ENCODE results near the gene ARHGAP40. TPM values are rescaled to one million over a fixed set of nuclear protein-coding genes. Genes with fewer than 3 reads are reported as not detected.

The ARHGAP40 gene
- total and polyA plus RNA-seq, 4 donors = 0.57 to 5.0 (median 1.1) TPM

GRCh38 chr20:38617830-38618196 is 16.2 kb downstream of the ARHGAP40 start:
- no peak for ATAC-seq (ENCODE audit: insufficient read depth, low FRiP score)
- Histone ChIP-seq H3K27me3 (ENCODE audit: control insufficient read depth in 3 of 3, insufficient read depth in 3 of 3, low read length in 2 of 3) (peaks cover 0 to 34% (median 2%) of the 10 kb centered on the region in 3 donors), H3K27ac (ENCODE audit: low read depth in 1 of 2, low read length in 1 of 2) (no peak overlapping the region), H3K9me3 (ENCODE audit: control insufficient read depth in 4 of 4, insufficient read depth in 3 of 4, low read length in 3 of 4) (no peaks in the 10 kb centered on the region), H3K4me3 (no peak overlapping the region), H3K4me1 (ENCODE audit: control insufficient read depth in 5 of 5, insufficient read depth in 5 of 5, low read length in 5 of 5) (no peaks in the 10 kb centered on the region), H3K9ac (ENCODE audit: insufficient read depth in 1 of 2, low read length in 2 of 2) (no peak overlapping the region), H3K36me3 (ENCODE audit: control insufficient read depth in 4 of 4, insufficient read depth in 4 of 4, low read length in 4 of 4) (no peaks in the 10 kb centered on the region)
- DNase-seq = no peak
- no peak for TF ChIP-seq CTCF (IDR thresholded peaks at IDR 0.05; ENCODE audit: control extremely low read depth, extremely low read depth)
- WGBS, 2 donors = 75 to 88% methylated on average over 4 of the region's 4 CpGs

DNA sequence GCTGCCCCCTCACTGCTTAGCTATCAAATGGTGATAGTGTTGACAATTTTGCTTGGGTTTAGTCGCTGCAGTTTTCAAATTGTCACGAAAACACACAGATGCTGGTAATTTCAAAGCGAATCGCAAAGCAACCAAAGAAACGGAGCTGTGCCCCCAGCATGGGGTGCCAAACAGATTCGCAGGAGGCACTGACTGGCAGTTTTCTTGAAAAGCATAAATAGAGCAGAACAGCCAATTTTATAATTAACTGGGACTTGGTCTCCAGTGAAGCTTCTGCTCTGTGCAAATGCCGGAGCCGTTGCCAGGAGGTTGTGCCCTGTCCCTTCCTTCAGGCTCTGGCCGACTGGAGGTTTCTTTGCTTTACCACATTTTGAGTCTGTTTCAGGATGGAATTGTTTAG is 18.8 kb downstream of the ARHGAP40 start:
- no peak overlapping the region for H3K9ac ChIP-seq (ENCODE audit: insufficient read depth in 1 of 2, low read length in 2 of 2)
- H3K4me1 ChIP-seq (ENCODE audit: control insufficient read depth in 5 of 5, insufficient read depth in 5 of 5, low read length in 5 of 5) = no peaks in the 10 kb centered on the region
- no peaks in the 10 kb centered on the region for H3K36me3 ChIP-seq (ENCODE audit: control insufficient read depth in 4 of 4, insufficient read depth in 4 of 4, low read length in 4 of 4)
- peaks cover 0 to 31% (median 2%) of the 10 kb centered on the region in 3 donors for H3K27me3 ChIP-seq (ENCODE audit: control insufficient read depth in 3 of 3, insufficient read depth in 3 of 3, low read length in 2 of 3)
- H3K9me3 ChIP-seq (ENCODE audit: control insufficient read depth in 4 of 4, insufficient read depth in 3 of 4, low read length in 3 of 4) = peaks cover 0 to 9% (median 2%) of the 10 kb centered on the region in 4 donors
- TF ChIP-seq CTCF (IDR thresholded peaks at IDR 0.05; ENCODE audit: control extremely low read depth, extremely low read depth) = no peak
- H3K4me3 ChIP-seq = no peak overlapping the region
- ATAC-seq (ENCODE audit: insufficient read depth, low FRiP score) = no peak
- no peak for DNase-seq
- WGBS, 2 donors = 59 to 65% methylated on average over 9 of the region's 9 CpGs
- no peak overlapping the region for H3K27ac ChIP-seq (ENCODE audit: low read depth in 1 of 2, low read length in 1 of 2)

- Histone ChIP-seq H3K27ac (ENCODE audit: low read depth in 1 of 2, low read length in 1 of 2) (no peak overlapping the region), H3K27me3 (ENCODE audit: control insufficient read depth in 3 of 3, insufficient read depth in 3 of 3, low read length in 2 of 3) (peaks cover 0 to 25% (median 2%) of the 10 kb centered on the region in 3 donors), H3K4me3 (no peak overlapping the region), H3K36me3 (ENCODE audit: control insufficient read depth in 4 of 4, insufficient read depth in 4 of 4, low read length in 4 of 4) (no peaks in the 10 kb centered on the region), H3K9me3 (ENCODE audit: control insufficient read depth in 4 of 4, insufficient read depth in 3 of 4, low read length in 3 of 4) (peaks cover 0 to 9% (median 2%) of the 10 kb centered on the region in 4 donors), H3K4me1 (ENCODE audit: control insufficient read depth in 5 of 5, insufficient read depth in 5 of 5, low read length in 5 of 5) (no peaks in the 10 kb centered on the region), H3K9ac (ENCODE audit: insufficient read depth in 1 of 2, low read length in 2 of 2) (no peak overlapping the region)
- no peak for TF ChIP-seq CTCF (IDR thresholded peaks at IDR 0.05; ENCODE audit: control extremely low read depth, extremely low read depth)
- ATAC-seq (ENCODE audit: insufficient read depth, low FRiP score) (no peak), DNase-seq (no peak)
- WGBS, 2 donors = 70 to 72% methylated on average over 4 of the region's 4 CpGs
Measured at GRCh38 chr20:38623061-38623460, 21.5 kb downstream of the ARHGAP40 start.

DNA sequence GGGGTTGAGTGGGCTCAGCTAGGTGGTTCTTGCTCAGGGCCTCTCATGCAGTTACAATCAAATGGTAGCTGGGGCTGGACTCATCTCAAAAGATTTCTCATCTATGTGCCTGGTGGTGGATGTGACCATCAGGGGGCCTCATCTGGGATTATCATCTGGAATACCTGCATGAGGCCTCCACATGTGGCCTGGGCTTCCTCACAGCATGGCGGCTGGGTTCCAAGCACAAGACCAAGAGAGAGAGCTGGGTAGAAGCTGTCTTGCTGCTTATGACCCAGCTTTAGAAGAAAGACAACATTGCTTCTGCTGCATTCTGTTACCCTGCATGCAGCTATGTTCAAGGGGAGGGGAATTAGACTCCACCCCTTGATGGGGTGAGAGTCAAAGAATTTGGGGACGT is 22.5 kb downstream of the ARHGAP40 start:
- Histone ChIP-seq H3K27ac (ENCODE audit: low read depth in 1 of 2, low read length in 1 of 2) (no peak overlapping the region), H3K27me3 (ENCODE audit: control insufficient read depth in 3 of 3, insufficient read depth in 3 of 3, low read length in 2 of 3) (peaks cover 0 to 18% (median 2%) of the 10 kb centered on the region in 3 donors), H3K4me1 (ENCODE audit: control insufficient read depth in 5 of 5, insufficient read depth in 5 of 5, low read length in 5 of 5) (no peaks in the 10 kb centered on the region), H3K4me3 (no peak overlapping the region), H3K9me3 (ENCODE audit: control insufficient read depth in 4 of 4, insufficient read depth in 3 of 4, low read length in 3 of 4) (peaks cover 0 to 9% (median 2%) of the 10 kb centered on the region in 4 donors), H3K36me3 (ENCODE audit: control insufficient read depth in 4 of 4, insufficient read depth in 4 of 4, low read length in 4 of 4) (no peaks in the 10 kb centered on the region), H3K9ac (ENCODE audit: insufficient read depth in 1 of 2, low read length in 2 of 2) (no peak overlapping the region)
- WGBS, 2 donors = 66 to 90% methylated on average over 2 of the region's 2 CpGs
- DNase-seq (no peak), ATAC-seq (ENCODE audit: insufficient read depth, low FRiP score) (no peak)
- TF ChIP-seq CTCF (IDR thresholded peaks at IDR 0.05; ENCODE audit: control extremely low read depth, extremely low read depth) = no peak

Measured in lung (tissue), 12 donors.